Spleen (tissue), 11 donors: ENCODE results near the gene SLC25A29. TPM values are rescaled to one million over a fixed set of nuclear protein-coding genes. Genes with fewer than 3 reads are reported as not detected.

Experiments used
- DNase-seq: peaks from one replicate; pipeline ENCODE4 v3.0.0-alpha.2; 2020
- H3K27ac ChIP-seq, 8 donors: fragments of 200-600 bp; sonication (generic) in 7 of 8; 1 replicate in 4 of 8; 2 replicates in 4 of 8; pipeline versions ENCODE4 v1.5.0 to v1.8.0; 2016 to 2021; ENCODE audit warnings: inconsistent platforms in 4 of 8, mild to moderate bottlenecking in 4 of 8, moderate library complexity in 1 of 8
- H3K27me3 ChIP-seq, 7 donors: fragments of 200-600 bp; sonication (generic) in 6 of 7; replicated peaks in 1 of 7; 1 replicate in 4 of 7; 2 replicates in 3 of 7; pipeline versions ENCODE4 v1.5.0 to v1.8.0; 2016 to 2021; ENCODE audit warnings: inconsistent platforms in 3 of 7, mild to moderate bottlenecking in 1 of 7
- H3K36me3 ChIP-seq, 6 donors: fragments of 200-600 bp; sonication (generic) in 5 of 6; 1 replicate in 4 of 6; 2 replicates in 2 of 6; pipeline versions ENCODE4 v1.5.0 to v1.8.0; 2016 to 2021; ENCODE audit warnings: inconsistent platforms in 2 of 6
- H3K4me1 ChIP-seq, 6 donors: fragments of 200-600 bp; sonication (generic) in 5 of 6; 1 replicate in 3 of 6; 2 replicates in 3 of 6; pipeline versions ENCODE4 v1.5.0 to v1.8.0; 2016 to 2021; ENCODE audit warnings: inconsistent platforms in 3 of 6
- H3K4me3 ChIP-seq, 8 donors: fragments of 200-600 bp; sonication (generic) in 7 of 8; 1 replicate in 4 of 8; 2 replicates in 4 of 8; pipeline versions ENCODE4 v1.5.0 to v1.8.0; 2016 to 2021; ENCODE audit warnings: inconsistent platforms in 4 of 8, mild to moderate bottlenecking in 4 of 8, moderate library complexity in 2 of 8
- H3K9me3 ChIP-seq, 8 donors: fragments of 200-600 bp; sonication (generic) in 7 of 8; 1 replicate in 4 of 8; 2 replicates in 4 of 8; pipeline versions ENCODE4 v1.5.0 to v1.8.0; 2016 to 2021; ENCODE audit warnings: inconsistent platforms in 4 of 8
- POLR2A ChIP-seq, 3 donors: fragments of 450-650 bp; IDR thresholded peaks; one replicate each; pipeline ENCODE4 v1.5.1; 2017; ENCODE audit warnings: antibody characterized with exemption in 3 of 3, mild to moderate bottlenecking in 1 of 3
- POLR2AphosphoS5 ChIP-seq, 3 donors: sonication (generic); formaldehyde crosslinking; IDR thresholded peaks; one replicate each; pipeline ENCODE4 v1.5.1; 2017; ENCODE audit warnings: antibody characterized with exemption in 3 of 3
- WGBS, 5 donors: extraction: QIAGEN DNeasy Blood & Tissue Kit in 3 of 5; methylation state at CpG; one replicate each; pipeline versions ENCODE4 v1.1.5 to v1.1.7; 2013 to 2018; 5-methylcytosine and 5-hydroxymethylcytosine counted together
- intact Hi-C: fragments of 100-400 bp; cut with DNase I; formaldehyde crosslinking; loops from one replicate; pipeline ENCODE4 v1.15.0; 2023; ENCODE audit warnings: low total_unique reads
- polyA plus RNA-seq, 3 donors: library from polyadenylated mRNA; stranded (reverse); fragments of 200-250 nt; gene quantifications; one replicate each; pipeline ENCODE4 v1.2.1, GENCODE V29; 2013
- total RNA-seq, 7 donors: library from RNA; depleted of rRNA in 3 of 7; stranded (reverse); fragments of >200 nt in 3 of 7; fragmentation: NEBNext Ultra II Directional in 4 of 7; extraction: Animal tissue kit (Norgen Biotek cat#: 25700) in 4 of 7; gene quantifications; one replicate each; pipeline versions ENCODE4 v1.1.0 to v1.2.1, GENCODE V29; 2016 to 2021
- TF ChIP-seq, protein P1 (sequence below), 11 experiments: fragments of 200-600 bp in 7 of 11; fragments of 450-650 bp in 4 of 11; sonication (generic) in 4 of 11; IDR thresholded peaks in 8 of 11; conservative IDR thresholded peaks in 3 of 11; 1 replicate in 7 of 11; 2 replicates in 4 of 11; pipeline versions ENCODE4 v1.4.0 to v1.8.0; 2016 to 2021; ENCODE audit warnings: antibody characterized with exemption in 11 of 11, inconsistent platforms in 4 of 11, mild to moderate bottlenecking in 1 of 11
- donor health status: healthy with polysubstance abuse.
- donor health status: DM: no; HTN: no; CAD: no; lungs with moderate emphysema.
- donor health status: DM: no; HTN: no; CAD: no.
- donor health status: Bipolar disorder and iron deficiency.
- donor health status: healthy.
- donor health status: DM: no; HTN: no; CAD: no.
- donor health status: DM: yes; HTN: yes; CAD: no.

SLC25A29 gene
- total and polyA plus RNA-seq, 10 donors = 19.6 to 52.9 (median 32.5) TPM

GRCh38 chr14:100291305-100292075 is 14.8 kb downstream of the SLC25A29 start:
- Histone ChIP-seq H3K9me3 (no peaks in the 10 kb centered on the region), H3K27me3 (no peaks in the 10 kb centered on the region), H3K36me3 (peaks cover 0 to 22% (median 10%) of the 10 kb centered on the region in 6 donors), H3K4me3 (no peak overlapping the region), H3K27ac (no peak overlapping the region), H3K4me1 (peaks cover 6 to 59% (median 24%) of the 10 kb centered on the region in 6 donors)
- intact Hi-C loops = no loop called here
- TF ChIP-seq, protein P1, sequence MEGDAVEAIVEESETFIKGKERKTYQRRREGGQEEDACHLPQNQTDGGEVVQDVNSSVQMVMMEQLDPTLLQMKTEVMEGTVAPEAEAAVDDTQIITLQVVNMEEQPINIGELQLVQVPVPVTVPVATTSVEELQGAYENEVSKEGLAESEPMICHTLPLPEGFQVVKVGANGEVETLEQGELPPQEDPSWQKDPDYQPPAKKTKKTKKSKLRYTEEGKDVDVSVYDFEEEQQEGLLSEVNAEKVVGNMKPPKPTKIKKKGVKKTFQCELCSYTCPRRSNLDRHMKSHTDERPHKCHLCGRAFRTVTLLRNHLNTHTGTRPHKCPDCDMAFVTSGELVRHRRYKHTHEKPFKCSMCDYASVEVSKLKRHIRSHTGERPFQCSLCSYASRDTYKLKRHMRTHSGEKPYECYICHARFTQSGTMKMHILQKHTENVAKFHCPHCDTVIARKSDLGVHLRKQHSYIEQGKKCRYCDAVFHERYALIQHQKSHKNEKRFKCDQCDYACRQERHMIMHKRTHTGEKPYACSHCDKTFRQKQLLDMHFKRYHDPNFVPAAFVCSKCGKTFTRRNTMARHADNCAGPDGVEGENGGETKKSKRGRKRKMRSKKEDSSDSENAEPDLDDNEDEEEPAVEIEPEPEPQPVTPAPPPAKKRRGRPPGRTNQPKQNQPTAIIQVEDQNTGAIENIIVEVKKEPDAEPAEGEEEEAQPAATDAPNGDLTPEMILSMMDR (IDR thresholded peaks at IDR 0.05 in 8 of 11, conservative IDR thresholded peaks at IDR 0.05 in 3 of 11) = no peak
- no peak for TF ChIP-seq POLR2A (IDR thresholded peaks at IDR 0.05)
- no peak for TF ChIP-seq POLR2AphosphoS5 (IDR thresholded peaks at IDR 0.05)
- DNase-seq = peak; percentile 64
- WGBS, 5 donors = 94 to 98% (median 97%) methylated on average over 7 to 13 of the region's 13 CpGs

GRCh38 chr14:100290607-100291304 is 15.5 kb downstream of the SLC25A29 start:
- intact Hi-C loops = no loop called here
- TF ChIP-seq, protein P1 (IDR thresholded peaks at IDR 0.05 in 8 of 11, conservative IDR thresholded peaks at IDR 0.05 in 3 of 11) = no peak
- TF ChIP-seq POLR2AphosphoS5 (IDR thresholded peaks at IDR 0.05) (no peak), POLR2A (IDR thresholded peaks at IDR 0.05) (no peak)
- WGBS, 5 donors = 77 to 88% (median 82%) methylated on average over 12 of the region's 12 CpGs

DNA sequence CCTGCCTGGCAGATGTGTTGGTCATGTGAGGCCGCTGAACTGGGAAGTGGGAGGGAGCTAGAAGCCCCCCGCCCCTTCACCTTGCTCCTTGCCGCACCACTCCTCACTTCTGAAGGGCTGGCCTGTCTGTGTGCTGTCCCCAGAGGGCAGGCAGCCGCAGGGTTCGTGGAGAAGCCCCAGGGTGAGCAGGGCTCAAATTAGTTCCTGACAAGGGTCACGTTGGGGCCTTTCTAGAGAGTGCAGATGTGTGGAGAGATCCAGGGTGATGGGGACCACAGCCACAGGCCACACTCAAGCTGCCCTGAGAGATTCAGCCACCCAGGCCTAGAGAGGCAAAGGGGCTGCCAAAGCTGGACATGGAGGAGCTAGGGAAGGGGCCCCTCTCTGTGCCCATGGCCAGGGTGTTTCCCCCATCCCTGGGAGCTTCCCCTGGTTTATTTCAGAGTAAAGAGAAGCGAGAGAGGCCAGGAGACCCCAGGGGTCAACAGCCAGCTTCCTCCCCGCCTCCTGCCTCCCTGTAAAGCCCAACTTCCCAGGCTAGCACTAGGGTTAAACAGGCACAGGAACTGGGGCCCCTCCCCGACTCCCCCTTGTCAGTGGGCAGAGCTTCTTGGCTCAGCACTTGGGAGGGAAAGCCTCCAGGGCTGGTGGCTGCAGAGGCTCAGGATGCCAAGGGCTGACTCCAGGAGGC is 16.2 kb downstream of the SLC25A29 start:
- no peaks in the 10 kb centered on the region for H3K9me3 ChIP-seq
- no peak overlapping the region for H3K4me3 ChIP-seq
- DNase-seq = peak; percentile 57
- H3K27me3 ChIP-seq = no peaks in the 10 kb centered on the region
- peaks cover 0 to 22% (median 10%) of the 10 kb centered on the region in 6 donors for H3K36me3 ChIP-seq
- peaks cover 7 to 59% (median 24%) of the 10 kb centered on the region in 6 donors for H3K4me1 ChIP-seq
- H3K27ac ChIP-seq = peak overlapping the region in 2 of 8 donors; percentile 21 to 51
- intact Hi-C loops = loop anchor here (10.0 kb wide), 1 partner anchor 85 kb away; the partner anchor contains the start of gene WDR25
- 48 to 73% (median 57%) methylated on average over 7 to 9 of the region's 9 CpGs for WGBS, 5 donors
- TF ChIP-seq, protein P1 (IDR thresholded peaks at IDR 0.05 in 8 of 11, conservative IDR thresholded peaks at IDR 0.05 in 3 of 11) = no peak
- TF ChIP-seq POLR2AphosphoS5 (IDR thresholded peaks at IDR 0.05) (no peak), POLR2A (IDR thresholded peaks at IDR 0.05) (no peak)

More at GRCh38 chr14:100290607-100291304, 15.5 kb downstream of the SLC25A29 start:
- peak; percentile 56 for DNase-seq
- Histone ChIP-seq H3K4me1 (peaks cover 6 to 59% (median 21%) of the 10 kb centered on the region in 6 donors), H3K4me3 (no peak overlapping the region), H3K9me3 (no peaks in the 10 kb centered on the region), H3K36me3 (peaks cover 0 to 22% (median 10%) of the 10 kb centered on the region in 6 donors), H3K27ac (peak overlapping the region in 1 of 8 donors; percentile 21), H3K27me3 (no peaks in the 10 kb centered on the region)
